Naive thymus-derived CD4-positive, alpha-beta T cell (primary cell): ENCODE measurements around the gene RBBP8NL. TPM values are rescaled to one million over a fixed set of nuclear protein-coding genes. Genes with fewer than 3 reads are reported as not detected.

Experiments
- ATAC-seq: fragments of 150-1000 bp; cut with Tn5 transposase; 2 replicates; pipeline ENCODE4 v1.10.0; 2021; ENCODE audit warnings: mild to moderate bottlenecking, moderate library complexity
- CTCF ChIA-PET: fragments of 350-600 bp; sonication (Branson Sonifier 250); formaldehyde crosslinking; loops from one replicate; lab custom pipeline; 2021; ENCODE audit warnings: antibody characterized with exemption; lab: Charles Lee
- POLR2A ChIA-PET: fragments of 350-600 bp; sonication (Branson Sonifier 250); formaldehyde crosslinking; loops from one replicate; lab custom pipeline; 2021; ENCODE audit warnings: antibody characterized with exemption, inconsistent platforms; lab: Charles Lee
- DNase-seq, 9 donors: peaks; one replicate each; pipeline versions ENCODE4 v3.0.0 to v3.0.0-alpha.2; 2020 to 2022; ENCODE audit warnings: mixed read lengths in 1 of 9
- H3K27ac ChIP-seq: one replicate; pipeline ENCODE4 v1.7.0; 2013; ENCODE audit warnings: mild to moderate bottlenecking, low read depth, low read length, moderate library complexity
- H3K27me3 ChIP-seq, 2 donors: one replicate each; pipeline ENCODE4 v1.7.0; 2013; ENCODE audit warnings: low read length in 2 of 2, mild to moderate bottlenecking in 2 of 2, moderate library complexity in 2 of 2; ENCODE audit not compliant: control insufficient read depth in 2 of 2, insufficient read depth in 2 of 2
- H3K36me3 ChIP-seq, 3 experiments: 1 replicate in 2 of 3; 2 replicates in 1 of 3; pipeline ENCODE4 v1.7.0; 2013; ENCODE audit warnings: low read length in 3 of 3, mild to moderate bottlenecking in 3 of 3, moderate library complexity in 1 of 3; ENCODE audit not compliant: insufficient read depth in 3 of 3, control insufficient read depth in 2 of 3
- H3K4me1 ChIP-seq, 2 donors: one replicate each; pipeline ENCODE4 v1.7.0; 2013; ENCODE audit warnings: low read length in 2 of 2, mild to moderate bottlenecking in 2 of 2, moderate library complexity in 1 of 2; ENCODE audit not compliant: control insufficient read depth in 2 of 2, insufficient read depth in 2 of 2
- H3K4me3 ChIP-seq: 2 replicates; pipeline ENCODE4 v1.7.0; 2013; ENCODE audit warnings: mild to moderate bottlenecking, low read length
- H3K9me3 ChIP-seq, 3 experiments: 1 replicate in 2 of 3; 2 replicates in 1 of 3; pipeline ENCODE4 v1.7.0; 2013; ENCODE audit warnings: low read length in 3 of 3; ENCODE audit not compliant: control insufficient read depth in 2 of 3
- H3K27ac Mint-ChIP-seq, 9 donors: one replicate each; pipeline ENCODE4 v1.8.0; 2020 to 2022; ENCODE audit warnings: mixed read lengths in 9 of 9, mild to moderate bottlenecking in 8 of 9, moderate library complexity in 5 of 9, inconsistent platforms in 2 of 9
- H3K27me3 Mint-ChIP-seq, 5 donors: one replicate each; pipeline ENCODE4 v1.8.0; 2021 to 2022; ENCODE audit warnings: mixed read lengths in 5 of 5, mild to moderate bottlenecking in 1 of 5
- H3K36me3 Mint-ChIP-seq, 5 donors: one replicate each; pipeline ENCODE4 v1.8.0; 2020 to 2022; ENCODE audit warnings: mixed read lengths in 5 of 5, mild to moderate bottlenecking in 3 of 5, inconsistent platforms in 1 of 5
- H3K4me1 Mint-ChIP-seq, 7 donors: one replicate each; pipeline ENCODE4 v1.8.0; 2020 to 2022; ENCODE audit warnings: mixed read lengths in 7 of 7, mild to moderate bottlenecking in 3 of 7, inconsistent platforms in 1 of 7
- H3K4me3 Mint-ChIP-seq, 10 donors: one replicate each; pipeline ENCODE4 v1.8.0; 2020 to 2022; ENCODE audit warnings: mild to moderate bottlenecking in 10 of 10, mixed read lengths in 10 of 10, moderate library complexity in 6 of 10, inconsistent platforms in 2 of 10
- H3K9me3 Mint-ChIP-seq, 11 donors: one replicate each; pipeline ENCODE4 v1.8.0; 2020 to 2022; ENCODE audit warnings: mixed read lengths in 11 of 11, mild to moderate bottlenecking in 4 of 11, inconsistent platforms in 1 of 11, moderate library complexity in 1 of 11
- intact Hi-C, 2 donors: fragments of 100-400 bp; cut with micrococcal nuclease; formaldehyde crosslinking; loops; one replicate each; pipeline ENCODE4 v1.15.1; 2023
- polyA plus RNA-seq, 2 donors: library from polyadenylated mRNA; unstranded; fragments of 300-500 nt; fragmentation: Illumina TruSeq; gene quantifications; one replicate each; pipeline ENCODE4 v1.2.3, GENCODE V29; 2021
- total RNA-seq, 6 experiments: library from RNA in 5 of 6; stranded (reverse) in 5 of 6; gene quantifications; 1 replicate in 5 of 6; 2 replicates in 1 of 6; pipeline ENCODE4 v1.2.3 and lab custom pipeline; 2021 to 2026

The RBBP8NL gene
- total and polyA plus RNA-seq, 7 experiments from 2014 or later, result not detected

GRCh38 chr20:62367633-62368391 is 59.5 kb downstream of the RBBP8NL start:
- intact Hi-C loops, result loop anchor here in 1 of 2 donors (5.0 kb wide), 1 partner anchor 66 kb away; the partner anchor contains the start of gene ADRM1
- H3K36me3 Mint-ChIP-seq, result no peaks in the 10 kb centered on the region
- Histone ChIP-seq H3K4me1 (peaks cover 0 to 11% of the 10 kb centered on the region in 2 donors), H3K27ac (no peak overlapping the region), H3K4me3 (peak overlapping the region; percentile 41), H3K27me3 (peaks cover 0 to 20% of the 10 kb centered on the region in 2 donors), H3K36me3 (no peaks in the 10 kb centered on the region), H3K9me3 (no peaks in the 10 kb centered on the region)
- ATAC-seq (no peak), DNase-seq (peak in 3 of 9 donors; percentile 6 to 27 (median 11))
- H3K9me3 Mint-ChIP-seq, result no peaks in the 10 kb centered on the region
- peaks cover 13 to 34% (median 21%) of the 10 kb centered on the region in 5 donors for H3K27me3 Mint-ChIP-seq
- CTCF ChIA-PET, result interaction anchor here (0.6 kb wide), 1 partner anchor 27 kb away, joined by 4 read pairs; no protein-coding TSS in a partner anchor
- no peak overlapping the region for H3K27ac Mint-ChIP-seq
- H3K4me1 Mint-ChIP-seq, result peaks cover 0 to 8% (median 2%) of the 10 kb centered on the region in 7 donors
- peak overlapping the region; percentile 36 to 87 (median 62) for H3K4me3 Mint-ChIP-seq
- POLR2A ChIA-PET, result interaction anchor here (1.0 kb wide), 1 partner anchor 64 kb away, joined by 3 read pairs; no protein-coding TSS in a partner anchor

- H3K9me3 Mint-ChIP-seq, result no peaks in the 10 kb centered on the region
- ChIA-PET POLR2A (interaction anchor here (1.0 kb wide), 1 partner anchor 64 kb away, joined by 3 read pairs; no protein-coding TSS in a partner anchor), CTCF (no interaction called here)
- peak within 1 kb of the TSS; percentile 36 to 87 (median 62) for H3K4me3 Mint-ChIP-seq
- H3K27me3 ChIP-seq, result peaks cover 0 to 20% of the 10 kb centered on the region in 2 donors
- no peaks in the 10 kb centered on the region for H3K9me3 ChIP-seq
- DNase-seq (peak in 3 of 9 donors; percentile 16 to 52 (median 27)), ATAC-seq (peak; percentile 19)
- H3K27ac Mint-ChIP-seq, result no peak within 1 kb of the TSS
- H3K4me1 ChIP-seq, result peaks cover 0 to 11% of the 10 kb centered on the region in 2 donors
- H3K36me3 ChIP-seq, result no peaks in the 10 kb centered on the region
- H3K27ac ChIP-seq, result no peak within 1 kb of the TSS
- no peaks in the 10 kb centered on the region for H3K36me3 Mint-ChIP-seq
- H3K27me3 Mint-ChIP-seq, result peaks cover 13 to 34% (median 21%) of the 10 kb centered on the region in 5 donors
- H3K4me1 Mint-ChIP-seq, result peaks cover 0 to 8% (median 0%) of the 10 kb centered on the region in 7 donors
- H3K4me3 ChIP-seq, result peak within 1 kb of the TSS; percentile 41
- intact Hi-C loops, result loop anchor here in 1 of 2 donors (5.0 kb wide), 1 partner anchor 65 kb away; the partner anchor contains the start of gene ADRM1
These were observed 60.2 kb downstream of the RBBP8NL start, which contains the start of gene LAMA5 for GRCh38 chr20:62367136-62367632. Gene LAMA5 (minus strand): TSS chr20:62367312. CDS start chr20:62367245, 67 bp downstream.

- DNase-seq (no peak), ATAC-seq (peak; percentile 4)
- Histone ChIP-seq H3K27me3 (peaks cover 0 to 20% of the 10 kb centered on the region in 2 donors), H3K36me3 (no peaks in the 10 kb centered on the region), H3K4me1 (peaks cover 0 to 11% of the 10 kb centered on the region in 2 donors), H3K4me3 (no peak overlapping the region), H3K27ac (no peak overlapping the region), H3K9me3 (no peaks in the 10 kb centered on the region)
- intact Hi-C loops, result loop anchor here in 1 of 2 donors (5.0 kb wide), 1 partner anchor 64 kb away; the partner anchor contains the start of gene ADRM1
- ChIA-PET POLR2A (no interaction called here), CTCF (no interaction called here)
- Mint-ChIP-seq H3K36me3 (no peaks in the 10 kb centered on the region), H3K27ac (no peak overlapping the region), H3K4me3 (peak overlapping the region in 4 of 10 donors; percentile 12 to 47 (median 35)), H3K4me1 (peaks cover 0 to 8% (median 0%) of the 10 kb centered on the region in 7 donors), H3K27me3 (peaks cover 13 to 34% (median 21%) of the 10 kb centered on the region in 5 donors), H3K9me3 (no peaks in the 10 kb centered on the region)
These were observed 60.8 kb downstream of the RBBP8NL start for GRCh38 chr20:62366370-62367135.

GRCh38 chr20:62365814-62366369 is 61.4 kb downstream of the RBBP8NL start:
- intact Hi-C loops, result loop anchor here in 1 of 2 donors (5.0 kb wide), 1 partner anchor 64 kb away; the partner anchor contains the start of gene ADRM1
- H3K36me3 ChIP-seq, result no peaks in the 10 kb centered on the region
- peaks cover 13 to 34% (median 21%) of the 10 kb centered on the region in 5 donors for H3K27me3 Mint-ChIP-seq
- CTCF ChIA-PET, result no interaction called here
- no peaks in the 10 kb centered on the region for H3K36me3 Mint-ChIP-seq
- DNase-seq (no peak), ATAC-seq (no peak)
- no peak overlapping the region for H3K27ac ChIP-seq
- H3K27ac Mint-ChIP-seq, result no peak overlapping the region
- peak overlapping the region in 5 of 10 donors; percentile 7 to 47 (median 29) for H3K4me3 Mint-ChIP-seq
- peaks cover 0 to 8% (median 0%) of the 10 kb centered on the region in 7 donors for H3K4me1 Mint-ChIP-seq
- POLR2A ChIA-PET, result no interaction called here
- H3K9me3 ChIP-seq, result no peaks in the 10 kb centered on the region
- no peak overlapping the region for H3K4me3 ChIP-seq
- peaks cover 0 to 11% of the 10 kb centered on the region in 2 donors for H3K4me1 ChIP-seq
- H3K9me3 Mint-ChIP-seq, result no peaks in the 10 kb centered on the region
- H3K27me3 ChIP-seq, result peaks cover 0 to 20% of the 10 kb centered on the region in 2 donors

GRCh38 chr20:62364911-62365736 is 62.2 kb downstream of the RBBP8NL start:
- POLR2A ChIA-PET, result no interaction called here
- intact Hi-C loops, result loop anchor here in 1 of 2 donors (5.0 kb wide), 1 partner anchor 63 kb away; the partner anchor contains the start of gene ADRM1

More at GRCh38 chr20:62364911-62365736, 62.2 kb downstream of the RBBP8NL start:
- CTCF ChIA-PET, result no interaction called here
- no peak overlapping the region for H3K27ac Mint-ChIP-seq
- no peak for ATAC-seq
- H3K9me3 Mint-ChIP-seq, result no peaks in the 10 kb centered on the region
- DNase-seq, result no peak
- no peak overlapping the region for H3K27ac ChIP-seq
- H3K4me3 ChIP-seq, result no peak overlapping the region
- H3K4me3 Mint-ChIP-seq, result peak overlapping the region in 5 of 10 donors; percentile 19 to 70 (median 41)
- peaks cover 0 to 11% of the 10 kb centered on the region in 2 donors for H3K4me1 ChIP-seq
- H3K4me1 Mint-ChIP-seq, result peaks cover 0 to 8% (median 0%) of the 10 kb centered on the region in 7 donors
- H3K9me3 ChIP-seq, result no peaks in the 10 kb centered on the region
- H3K36me3 Mint-ChIP-seq, result no peaks in the 10 kb centered on the region
- H3K36me3 ChIP-seq, result no peaks in the 10 kb centered on the region
- peaks cover 13 to 34% (median 21%) of the 10 kb centered on the region in 5 donors for H3K27me3 Mint-ChIP-seq
- peaks cover 0 to 20% of the 10 kb centered on the region in 2 donors for H3K27me3 ChIP-seq
